Cardiac septum (tissue), 1 donor: ENCODE measurements around the gene RUSC1. TPM values are rescaled to one million over a fixed set of nuclear protein-coding genes. Genes with fewer than 3 reads are reported as not detected.
A peak's percentile ranks its signal among the peaks of the same experiment; 100 is the strongest.

Experiments used
- DNase-seq: peaks from one replicate; pipeline ENCODE4 v3.0.0-alpha.2; 2020; ENCODE audit warnings: low spot score
- intact Hi-C: fragments of 100-400 bp; cut with DNase I; formaldehyde crosslinking; loops from one replicate; pipeline ENCODE4 v1.14.0; 2022
- total RNA-seq: library from RNA; stranded (reverse); fragmentation: NEBNext Ultra II Directional; extraction: Animal tissue kit (Norgen Biotek cat#: 25700); gene quantifications from one replicate; pipeline ENCODE4 v1.2.1, GENCODE V29; 2021
- donor health status: DM: no; HTN: no; CAD: no.

The RUSC1 gene
- total RNA-seq, 1 donor from 2014 or later: 18.1 TPM

DNA sequence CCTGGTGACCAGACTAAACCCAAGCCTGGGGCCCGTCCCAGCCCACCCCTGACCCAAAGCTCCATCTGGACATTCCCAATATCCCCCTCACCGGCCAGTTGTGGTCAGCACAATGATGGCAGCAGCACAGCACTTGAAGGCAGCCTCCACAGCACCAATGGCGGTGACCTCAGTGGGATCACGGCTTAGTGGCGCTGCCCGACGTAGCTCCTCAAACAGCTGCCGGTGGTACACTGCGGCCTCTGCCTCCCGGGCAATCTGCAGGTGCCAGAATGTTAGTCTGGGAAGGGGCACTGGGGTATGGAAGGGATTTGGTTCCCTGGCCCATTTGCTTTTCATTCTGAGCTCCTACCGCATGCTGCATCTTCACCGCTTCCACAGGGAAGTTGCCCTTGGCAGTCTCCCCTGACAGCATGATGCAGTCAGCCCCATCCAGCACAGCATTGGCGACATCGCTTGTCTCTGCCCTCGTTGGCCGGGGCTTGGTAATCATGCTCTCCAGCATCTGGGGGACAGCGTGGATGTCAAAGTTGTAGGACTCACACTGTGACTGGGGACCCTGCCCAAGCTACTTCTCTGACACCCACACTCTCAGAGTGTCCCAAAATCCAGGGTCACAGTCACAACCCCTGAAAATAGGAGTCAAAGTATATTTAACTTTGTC lies 27.5 kb upstream of the RUSC1 start:
- intact Hi-C loops: no loop called here
- DNase-seq: no peak

DNA sequence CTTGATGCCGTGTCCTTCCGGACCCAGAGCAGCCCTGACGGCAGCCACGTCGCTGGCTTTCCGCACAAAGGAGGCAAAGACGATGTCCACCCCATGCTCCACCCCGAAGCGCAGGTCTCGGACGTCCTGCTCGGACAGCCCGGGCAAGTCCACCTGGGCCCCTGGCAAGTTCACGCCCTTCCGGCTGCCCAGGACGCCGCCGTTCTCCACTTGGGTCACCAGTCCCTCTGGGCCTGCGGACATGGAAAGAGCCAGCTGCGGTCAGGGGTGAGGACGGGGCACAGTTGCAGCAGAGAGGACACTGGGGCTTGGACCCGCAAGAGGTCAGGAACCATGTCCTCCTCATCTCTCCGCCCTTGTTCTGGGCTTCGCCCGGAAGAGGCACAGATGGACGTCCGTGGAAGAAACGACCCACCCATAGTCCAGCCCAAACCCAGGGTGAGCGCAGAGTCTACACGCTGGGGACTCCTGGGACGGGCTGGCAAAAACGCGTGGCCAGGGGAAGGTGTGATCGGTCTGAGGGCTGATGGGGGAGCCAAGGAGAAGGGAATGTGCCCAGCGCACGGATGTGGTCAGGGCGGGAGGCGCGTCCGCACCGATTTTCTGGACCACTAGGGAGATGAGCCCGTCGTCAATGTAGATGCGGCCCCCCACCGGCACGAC lies 26.0 kb upstream of the RUSC1 start:
- intact Hi-C loops: no loop called here
- DNase-seq: no peak

DNA sequence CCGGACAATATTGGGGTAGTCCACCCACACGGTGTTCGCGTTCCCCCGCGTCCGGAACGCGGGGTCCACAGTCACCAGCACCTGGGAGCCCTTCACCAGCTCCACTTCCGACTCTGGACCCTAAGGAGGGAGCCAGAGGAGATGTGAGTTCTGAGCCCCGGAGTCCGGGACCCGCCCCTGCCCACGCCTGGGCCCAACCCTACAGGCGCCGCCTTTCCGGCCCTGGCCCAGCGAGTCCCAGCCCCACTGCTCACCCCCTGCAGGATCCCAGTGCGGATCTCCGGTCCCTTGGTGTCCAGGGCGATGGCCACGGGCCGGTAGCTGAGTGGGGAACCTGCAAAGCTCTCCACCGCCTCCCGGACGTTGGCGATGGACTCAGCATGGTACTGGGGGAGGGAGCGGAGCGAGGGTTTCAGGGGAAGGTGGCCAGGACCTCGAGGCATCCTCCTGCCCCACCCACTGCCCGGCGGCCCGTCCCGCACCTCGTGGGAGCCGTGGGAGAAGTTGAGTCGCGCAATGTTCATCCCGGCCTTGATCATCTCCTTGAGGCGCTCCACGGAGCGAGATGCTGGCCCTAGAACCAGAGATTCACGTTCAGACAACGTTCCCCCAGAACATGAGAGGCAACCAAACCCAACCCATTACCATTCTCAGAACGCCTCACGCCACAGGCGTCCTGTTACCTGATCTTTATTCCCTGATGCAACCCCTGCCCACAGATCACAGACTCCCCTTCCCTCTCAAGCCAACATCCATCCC lies 25.3 kb upstream of the RUSC1 start:
- intact Hi-C loops: no loop called here

DNA sequence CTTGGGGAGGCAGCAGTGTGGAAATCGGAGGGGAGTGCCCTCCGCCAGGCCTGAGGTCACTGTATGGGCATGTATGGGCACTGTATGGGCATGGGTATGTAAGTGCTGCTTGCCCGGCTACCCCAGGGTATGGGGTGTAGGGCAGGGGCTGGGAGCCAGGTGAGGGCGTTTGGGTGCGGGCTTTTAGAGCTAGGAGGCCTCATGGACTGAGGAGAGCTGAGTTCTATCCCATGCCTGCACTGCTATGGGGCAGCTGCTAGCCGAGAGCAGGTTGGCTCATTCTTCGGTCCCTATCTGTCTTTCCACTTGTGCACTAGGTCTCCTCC lies 24.8 kb upstream of the RUSC1 start:
- DNase-seq: no peak
- intact Hi-C loops: no loop called here

More for the DNA sequence above, 25.3 kb upstream of the RUSC1 start:
- no peak for DNase-seq

DNA sequence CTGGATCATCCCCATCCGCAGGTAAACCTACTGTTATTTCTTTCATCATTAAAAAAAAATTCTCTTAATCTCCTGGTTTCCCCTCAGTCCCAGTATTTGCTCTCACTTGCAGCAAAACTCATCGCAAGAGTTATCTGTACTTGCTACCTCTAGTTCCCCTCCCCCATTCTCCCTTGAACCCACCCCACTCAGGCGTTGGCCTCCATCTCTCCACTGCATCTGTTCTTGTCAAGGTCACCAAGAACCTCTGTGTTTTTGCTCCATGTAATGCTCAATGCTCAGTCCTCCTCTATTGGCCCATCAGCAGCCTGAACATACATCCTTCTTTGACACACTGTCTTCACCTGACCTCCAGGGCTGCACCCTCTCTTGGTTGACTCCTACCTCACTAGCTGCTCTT lies 24.0 kb upstream of the RUSC1 start:
- no peak for DNase-seq
- intact Hi-C loops: no loop called here

DNA sequence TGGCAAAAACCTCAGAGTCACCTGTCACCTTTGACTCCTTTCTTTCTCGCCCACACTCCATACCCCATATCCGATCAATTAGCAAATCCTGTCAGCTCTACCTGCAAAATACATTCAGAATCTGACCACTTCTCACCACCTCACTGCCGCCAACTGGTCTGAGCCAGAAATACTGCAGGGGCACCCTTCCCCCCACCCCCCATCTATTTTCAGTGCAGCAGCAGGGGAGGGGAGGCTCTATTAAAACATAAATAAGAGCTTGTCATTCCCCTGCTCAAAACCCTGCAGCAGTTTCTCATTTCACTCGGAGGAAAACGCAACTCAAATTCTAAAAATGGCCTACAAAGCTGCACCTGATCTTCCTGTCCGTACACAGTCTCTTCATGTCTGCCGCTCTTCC lies 23.3 kb upstream of the RUSC1 start:
- intact Hi-C loops: no loop called here
- no peak for DNase-seq

DNA sequence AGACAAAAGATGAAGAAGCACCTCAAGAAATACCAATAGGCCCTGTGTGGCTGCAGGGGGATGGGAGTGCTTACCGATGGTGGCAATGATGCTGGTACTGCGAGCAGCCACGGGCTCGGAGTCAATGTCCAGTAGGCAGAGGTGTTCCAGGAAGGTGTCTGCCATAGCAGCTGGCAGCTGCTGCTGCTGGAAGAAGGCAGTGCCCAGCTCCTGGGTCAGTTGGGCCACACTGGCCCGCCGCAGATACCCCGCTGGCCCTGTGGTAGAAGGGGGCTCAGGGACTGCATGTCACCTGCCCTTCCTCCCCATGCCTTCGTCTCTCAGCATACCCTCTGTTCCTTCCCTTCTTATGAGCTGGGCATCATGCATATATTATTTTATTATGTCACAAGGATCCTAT lies 20.7 kb upstream of the RUSC1 start:
- DNase-seq: no peak
- intact Hi-C loops: no loop called here

DNA sequence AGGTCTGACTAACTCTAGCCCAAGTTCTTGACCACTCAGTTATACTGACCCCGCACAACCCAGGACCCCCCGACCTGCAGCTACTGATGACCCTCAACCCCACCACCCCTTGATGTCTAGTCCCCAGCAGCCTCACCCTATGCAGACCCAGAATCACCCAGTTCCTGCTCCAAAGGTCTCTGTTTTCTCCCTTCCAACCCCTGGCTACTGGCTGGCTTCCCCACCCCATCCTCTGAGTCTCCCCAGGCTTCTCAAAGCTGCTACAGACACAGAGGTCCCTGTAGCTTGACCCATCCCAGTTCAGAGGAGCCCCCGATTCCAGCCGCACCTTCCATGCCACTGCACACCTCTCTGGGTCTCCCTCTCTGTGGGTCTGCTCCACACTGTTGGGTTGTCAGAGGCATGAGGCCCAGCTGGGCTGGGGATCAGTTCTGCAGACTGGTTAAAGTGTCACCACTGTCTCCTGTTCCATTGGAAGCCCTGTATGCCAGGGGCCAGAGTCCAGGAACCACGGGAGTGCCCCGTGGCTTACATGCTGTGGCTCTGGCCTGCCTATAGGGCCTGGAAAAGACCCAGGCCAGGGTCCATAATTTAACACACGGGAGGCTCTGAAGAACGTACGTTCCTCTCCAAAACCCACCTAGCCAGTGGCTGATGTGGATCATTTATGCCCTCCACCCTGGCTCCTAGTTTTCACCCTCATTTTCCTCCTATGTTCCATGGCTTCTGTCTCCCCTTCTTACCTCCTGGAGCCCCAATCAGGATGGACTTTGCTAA lies 20.0 kb upstream of the RUSC1 start:
- DNase-seq: no peak
- intact Hi-C loops: no loop called here

DNA sequence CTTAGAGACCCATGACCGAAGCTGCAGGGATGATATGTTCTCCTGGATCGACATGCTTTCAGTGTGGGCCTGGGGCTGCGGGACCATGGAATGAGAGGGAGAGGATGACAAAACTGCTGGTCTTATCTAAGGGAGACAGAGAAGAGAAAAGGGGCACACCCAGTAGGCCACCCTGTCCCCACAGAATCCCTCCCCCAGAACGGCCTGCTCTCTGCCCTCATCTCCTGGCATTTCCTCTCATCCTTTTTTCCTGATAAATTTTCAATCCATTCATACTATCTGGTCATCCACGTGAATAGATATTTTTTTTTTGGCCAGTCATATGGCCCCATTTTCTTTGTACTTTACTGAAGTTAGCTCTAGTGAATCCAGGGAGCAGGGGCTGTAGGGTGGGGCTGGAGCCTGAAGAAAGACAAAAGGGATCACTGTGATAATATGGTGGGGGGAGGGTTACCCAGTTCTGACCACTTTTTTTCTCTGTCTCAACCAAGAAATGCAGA lies 19.3 kb upstream of the RUSC1 start, which contains the start of gene PKLR:
PKLR (minus strand) TSS at position 97 of the 500 bp plus-strand sequence; CDS start at position 54, 43 bp downstream.
- intact Hi-C loops: no loop called here
- DNase-seq: no peak

DNA sequence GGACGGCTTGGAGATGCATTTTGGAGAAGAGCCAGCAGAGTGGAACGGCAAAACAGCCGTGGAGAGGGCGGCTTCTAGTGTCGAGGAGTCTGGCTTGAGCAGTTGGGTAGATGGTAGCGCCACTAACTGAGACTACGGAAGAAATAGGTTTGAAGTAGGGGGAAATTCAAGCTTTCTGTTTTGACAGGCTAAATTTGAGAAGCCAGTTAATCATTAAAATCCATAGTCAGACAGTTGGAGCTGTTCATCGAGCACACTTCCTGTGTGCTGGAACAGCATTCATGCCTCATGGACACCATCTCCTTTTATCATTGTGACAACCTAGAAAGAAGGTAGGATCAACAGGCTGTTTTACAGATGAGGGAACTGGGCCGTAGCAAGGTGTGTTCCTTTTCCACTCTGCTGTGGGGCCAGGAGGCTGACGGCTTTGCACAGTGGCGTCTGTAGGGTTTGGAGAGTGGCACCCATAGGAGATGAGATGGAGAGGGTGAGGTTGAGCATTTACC lies 16.1 kb upstream of the RUSC1 start:
- intact Hi-C loops: no loop called here
- no peak for DNase-seq

DNA sequence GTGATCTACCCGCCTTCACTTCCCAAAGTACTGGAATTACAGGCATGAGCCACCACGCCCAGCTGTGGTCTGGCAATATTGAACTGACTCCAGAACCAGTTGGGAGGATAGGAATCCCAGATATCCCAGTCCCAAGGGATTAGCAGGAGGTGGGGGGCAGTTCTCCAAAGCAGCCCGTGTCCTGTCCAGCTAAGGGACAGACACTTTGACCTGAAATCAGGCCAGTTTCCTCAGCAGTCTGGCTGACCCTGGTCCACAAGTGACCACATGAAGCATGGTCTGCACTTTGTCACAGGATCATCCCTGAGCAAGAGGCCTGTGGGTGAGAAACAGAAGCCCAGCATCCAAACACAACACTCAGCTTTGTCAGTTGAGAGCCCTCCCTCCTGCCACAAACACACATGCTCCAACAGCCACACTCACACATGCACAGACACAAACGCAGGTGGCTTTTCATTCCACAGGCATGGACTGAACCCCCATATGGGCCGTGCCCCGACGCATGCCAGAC lies 14.8 kb upstream of the RUSC1 start:
- intact Hi-C loops: no loop called here
- DNase-seq: no peak

DNA sequence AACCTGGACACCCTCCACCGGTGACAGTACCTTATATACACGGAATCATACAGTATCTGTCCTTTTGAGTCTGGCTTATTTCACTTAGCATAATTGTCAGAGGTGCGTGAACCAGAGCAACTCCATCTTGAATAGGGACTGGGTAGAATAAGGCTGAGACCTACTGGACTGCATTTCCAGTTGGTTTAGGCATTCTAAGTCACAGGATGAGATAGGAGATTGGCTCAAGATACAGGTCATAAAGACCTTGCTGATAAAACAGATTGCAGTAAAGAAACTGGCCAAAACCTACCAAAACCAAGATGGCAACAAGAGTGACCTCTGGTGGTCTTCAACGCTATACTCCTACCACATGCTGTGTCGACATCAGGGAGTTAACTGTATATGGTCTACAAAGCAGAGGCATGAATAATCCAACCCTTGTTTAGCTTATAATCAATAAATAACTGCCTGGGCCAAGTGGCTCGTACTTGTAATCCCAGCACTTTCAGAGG lies 13.4 kb upstream of the RUSC1 start:
- intact Hi-C loops: no loop called here
- DNase-seq: no peak

DNA sequence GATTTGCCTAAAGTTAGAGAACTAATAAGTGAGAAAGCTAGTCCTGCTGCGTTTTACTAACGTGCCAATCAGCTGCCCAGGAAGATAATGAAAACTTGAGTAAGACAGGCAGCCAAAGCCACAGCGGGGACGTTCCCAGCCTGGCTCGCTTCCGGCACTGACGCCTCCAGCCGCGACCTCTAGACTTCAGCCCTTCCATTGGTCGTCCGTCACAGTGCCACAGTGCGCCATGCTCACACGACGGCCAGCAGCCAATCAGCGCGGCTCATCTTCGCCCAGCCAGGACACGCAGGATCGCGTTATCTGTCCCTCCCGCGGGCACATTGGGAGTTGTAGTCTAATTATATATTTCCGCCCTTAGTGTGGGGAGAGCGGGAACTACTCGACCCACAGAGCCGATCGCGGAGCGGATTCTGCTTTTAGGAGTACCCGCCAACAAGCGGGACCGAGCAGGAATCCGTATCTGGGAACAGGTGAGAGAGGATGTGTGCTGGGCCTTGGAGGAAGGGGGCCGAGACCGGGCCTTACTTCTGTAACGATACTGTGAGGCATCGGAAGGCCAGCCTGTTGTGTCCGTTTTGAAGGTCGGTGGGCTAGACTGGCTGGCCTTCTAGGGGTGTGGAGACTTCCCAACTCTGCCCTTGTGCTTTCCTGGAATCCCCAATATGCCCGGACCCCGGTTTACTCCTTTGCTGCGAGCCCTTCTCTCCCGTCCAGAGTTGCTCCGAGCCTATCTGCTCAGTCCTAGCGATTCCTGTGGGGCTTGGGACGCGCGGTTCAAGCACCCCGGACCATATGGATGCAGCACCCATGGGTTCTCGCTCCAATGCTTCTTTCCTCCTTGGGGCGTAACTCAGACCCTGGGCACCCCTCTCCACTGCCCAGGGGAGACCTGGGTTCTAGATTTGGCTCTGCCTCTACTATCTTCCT lies 11.9 kb upstream of the RUSC1 start, which contains the start of gene FDPS:
FDPS (plus strand) TSS at position 374 of the 930 bp plus-strand sequence. CDS start 924 bp downstream, outside the sequence.
- intact Hi-C loops: loop anchor here (1.0 to 2.0 kb wide), 3 partner anchors 15 to 54 kb away; partner anchors contain the start of genes ENTREP3 and HCN3
- peak; percentile 100 for DNase-seq

DNA sequence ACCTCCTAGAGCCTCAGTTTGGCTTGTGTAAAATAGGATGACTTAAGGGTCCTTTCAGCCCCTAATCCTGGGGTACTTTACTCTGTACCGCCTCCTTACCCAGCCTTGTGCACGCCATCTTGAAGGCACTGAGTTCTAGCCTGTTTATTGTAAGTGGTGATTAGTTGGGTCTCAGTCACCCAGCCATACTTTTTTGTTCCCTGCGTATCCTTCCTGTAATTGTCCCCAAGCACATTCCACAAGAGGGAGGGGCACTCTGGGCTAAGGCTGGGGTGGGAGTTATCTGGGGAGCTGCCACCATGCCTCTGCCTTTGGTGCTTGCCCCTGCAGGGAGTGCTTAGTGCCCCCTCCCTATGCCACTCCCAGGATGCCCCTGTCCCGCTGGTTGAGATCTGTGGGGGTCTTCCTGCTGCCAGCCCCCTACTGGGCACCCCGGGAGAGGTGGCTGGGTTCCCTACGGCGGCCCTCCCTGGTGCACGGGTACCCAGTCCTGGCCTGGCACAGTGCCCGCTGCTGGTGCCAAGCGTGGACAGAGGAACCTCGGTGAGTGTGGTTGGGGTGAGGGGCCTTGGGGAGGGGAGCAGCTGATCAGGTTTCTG lies 11.2 kb upstream of the RUSC1 start:
- intact Hi-C loops: loop anchor here (1.0 to 2.0 kb wide), 3 partner anchors 14 to 55 kb away; partner anchors contain the start of genes ENTREP3 and HCN3
- DNase-seq: no peak

DNA sequence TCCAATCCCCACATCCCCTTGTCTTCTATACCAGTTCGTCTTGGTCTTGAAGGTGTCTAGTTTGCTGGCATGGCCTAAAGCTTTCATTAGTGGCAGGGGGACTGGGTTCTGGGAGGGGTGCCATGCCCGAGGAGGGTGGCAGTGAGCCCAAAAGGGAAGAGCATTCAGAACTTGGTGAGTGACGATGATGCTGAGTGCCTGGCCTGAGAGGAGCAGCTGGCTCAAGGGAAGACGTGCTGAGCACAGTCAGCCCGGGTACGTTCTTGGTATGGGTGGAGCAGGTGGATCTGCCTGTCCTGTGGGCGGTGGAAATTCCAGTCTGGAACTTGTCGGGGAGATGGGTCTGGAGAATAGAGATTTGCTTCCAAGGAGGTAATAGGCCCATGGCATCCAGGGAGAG lies 7.4 kb upstream of the RUSC1 start:
- DNase-seq: no peak
- intact Hi-C loops: no loop called here

DNA sequence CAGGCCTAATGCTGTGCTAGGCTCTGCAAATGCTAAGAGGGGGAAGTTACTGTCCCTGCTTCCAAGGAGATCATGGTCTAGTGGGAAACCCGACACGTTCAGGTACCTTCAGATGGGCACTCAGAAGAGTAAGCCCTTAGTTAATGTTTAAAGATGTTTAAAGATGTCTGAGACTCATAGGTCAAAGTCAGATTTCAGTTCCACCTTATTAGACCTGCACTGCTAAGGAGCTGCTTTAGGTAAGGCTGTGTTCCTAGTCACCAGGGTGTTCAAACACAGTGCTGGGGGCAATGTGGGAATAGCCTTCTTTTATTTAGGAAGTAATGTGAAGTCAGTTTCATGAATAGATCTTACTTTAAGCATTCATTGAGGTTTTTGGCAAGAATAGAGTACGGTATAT lies 3.8 kb upstream of the RUSC1 start:
- intact Hi-C loops: no loop called here
- DNase-seq: no peak

DNA sequence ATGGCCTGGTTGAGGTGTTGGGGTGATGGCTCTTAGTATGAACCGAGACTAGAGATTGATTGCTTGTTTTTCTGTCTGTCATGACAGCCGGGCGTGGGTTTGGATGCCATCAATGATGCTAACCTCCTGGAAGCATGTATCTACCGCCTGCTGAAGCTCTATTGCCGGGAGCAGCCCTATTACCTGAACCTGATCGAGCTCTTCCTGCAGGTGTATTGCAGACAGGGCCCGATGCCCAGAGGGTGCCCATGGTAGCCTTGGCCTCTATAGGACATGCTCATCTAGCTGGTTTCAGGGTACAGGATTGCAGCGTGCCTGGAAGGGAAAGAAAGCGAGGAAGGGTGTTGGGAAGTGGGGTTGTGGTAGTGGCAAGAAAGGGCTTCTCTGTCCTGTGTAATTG lies 2.6 kb upstream of the RUSC1 start:
- no peak for DNase-seq
- intact Hi-C loops: no loop called here

DNA sequence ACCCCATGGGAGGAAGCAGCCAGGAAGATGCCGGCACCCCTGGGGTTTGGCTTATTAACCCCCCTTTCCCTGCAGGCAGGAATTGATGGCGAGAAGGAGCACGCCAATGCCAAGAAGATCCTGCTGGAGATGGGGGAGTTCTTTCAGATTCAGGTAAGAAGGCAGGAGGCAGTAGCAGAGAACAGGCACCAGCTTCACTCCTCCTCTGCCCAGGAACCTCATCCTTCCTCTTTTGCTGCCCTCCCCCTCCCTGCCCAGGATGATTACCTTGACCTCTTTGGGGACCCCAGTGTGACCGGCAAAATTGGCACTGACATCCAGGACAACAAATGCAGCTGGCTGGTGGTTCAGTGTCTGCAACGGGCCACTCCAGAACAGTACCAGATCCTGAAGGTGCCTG lies 1.2 kb upstream of the RUSC1 start:
- intact Hi-C loops: no loop called here
- DNase-seq: peak; percentile 35
